SK-N-MC (cell line): Measurements from ENCODE around the gene DDX19B.
"Not testable (repeated sequence)": the region's sequence is repeated elsewhere in the genome, so short reads cannot be mapped to it uniquely, and the experiment has no call there.

Experiments used
- DNase-seq: peaks from one replicate; pipeline ENCODE4 v3.0.0-alpha.2; 2011; ENCODE audit warnings: low read depth, low spot score
- H3K27ac ChIP-seq: fragments of 200-600 bp; sonication (generic); 2 replicates; pipeline ENCODE4 v1.5.1; 2016; ENCODE audit warnings: mixed run types
- H3K36me3 ChIP-seq: fragments of 200-600 bp; sonication (generic); 2 replicates; pipeline ENCODE4 v1.6.1; 2017; ENCODE audit warnings: antibody characterized with exemption, low read length, mixed read lengths; ENCODE audit not compliant: insufficient read depth
- H3K4me3 ChIP-seq: fragments of 200-600 bp; sonication (generic); 2 replicates; pipeline ENCODE4 v1.5.1; 2016
- H3K9ac ChIP-seq: fragments of 200-600 bp; sonication (generic); 2 replicates; pipeline ENCODE4 v1.8.0; 2017; ENCODE audit warnings: mixed run types, mixed read lengths; ENCODE audit not compliant: insufficient read length
- H3K9me3 ChIP-seq: fragments of 200-600 bp; sonication (generic); 2 replicates; pipeline ENCODE4 v1.6.1; 2017; ENCODE audit warnings: low read depth, mild to moderate bottlenecking, antibody characterized with exemption, low read length, moderate library complexity, mixed read lengths
- EZH2 ChIP-seq: fragments of 200-600 bp; sonication (generic); IDR thresholded peaks from one replicate; pipeline ENCODE4 v1.6.1; 2017; ENCODE audit warnings: antibody characterized with exemption
- FOXP2 ChIP-seq: optimal IDR thresholded peaks from 2 replicates; pipeline ENCODE3; 2011; ENCODE audit warnings: mild to moderate bottlenecking, moderate library complexity; ENCODE audit not compliant: insufficient read depth; ENCODE audit errors: extremely low read length, control extremely low read depth
- POLR2AphosphoS5 ChIP-seq: IDR thresholded peaks from 2 replicates; pipeline ENCODE4 v1.6.1; 2012; ENCODE audit warnings: mild to moderate bottlenecking, low read depth, low read length, borderline replicate concordance

The DDX19B gene

GRCh38 chr16:70269471-70269870 lies 29.5 kb upstream of the DDX19B start:
- TF ChIP-seq FOXP2 (no peak), POLR2AphosphoS5 (no peak), EZH2 (no peak)
- Histone ChIP-seq H3K9ac (no peak overlapping the region), H3K36me3 (peaks cover 78% of the 10 kb centered on the region), H3K27ac (no peak overlapping the region), H3K4me3 (no peak overlapping the region), H3K9me3 (no peaks in the 10 kb centered on the region)
- no peak for DNase-seq

GRCh38 chr16:70270176-70270575 lies 28.8 kb upstream of the DDX19B start:
- DNase-seq, result no peak
- Histone ChIP-seq H3K9me3 (no peaks in the 10 kb centered on the region), H3K9ac (no peak overlapping the region), H3K27ac (no peak overlapping the region), H3K36me3 (peaks cover 75% of the 10 kb centered on the region), H3K4me3 (no peak overlapping the region)
- TF ChIP-seq POLR2AphosphoS5, result no peak

GRCh38 chr16:70271696-70272095 lies 27.3 kb upstream of the DDX19B start:
- H3K9me3 ChIP-seq, result no peaks in the 10 kb centered on the region
- no peak overlapping the region for H3K4me3 ChIP-seq
- DNase-seq, result no peak
- peaks cover 71% of the 10 kb centered on the region for H3K36me3 ChIP-seq
- H3K9ac ChIP-seq, result no peak overlapping the region
- H3K27ac ChIP-seq, result no peak overlapping the region
- TF ChIP-seq POLR2AphosphoS5, result no peak
- no peak for TF ChIP-seq EZH2
- no peak for TF ChIP-seq FOXP2

- H3K9ac ChIP-seq, result no peak overlapping the region
- DNase-seq, result no peak
- TF ChIP-seq POLR2AphosphoS5 (no peak), EZH2 (no peak), FOXP2 (no peak)
- H3K36me3 ChIP-seq, result peaks cover 66% of the 10 kb centered on the region
- H3K9me3 ChIP-seq, result no peaks in the 10 kb centered on the region
- H3K27ac ChIP-seq, result no peak overlapping the region
- H3K4me3 ChIP-seq, result no peak overlapping the region
These were observed 22.6 kb upstream of the DDX19B start for GRCh38 chr16:70276392-70276791.

GRCh38 chr16:70287304-70287971 lies 11.5 kb upstream of the DDX19B start:
- H3K9ac ChIP-seq, result peak overlapping the region; percentile 32
- not testable (repeated sequence) for H3K9me3 ChIP-seq, H3K27ac ChIP-seq, DNase-seq
- H3K36me3 ChIP-seq, result peaks cover 30% of the 10 kb centered on the region; the same call in 1 of the 2 replicates
- peak overlapping the region; percentile 88 for H3K4me3 ChIP-seq

- peak; percentile 83 for TF ChIP-seq POLR2AphosphoS5
- peak; percentile 30 for TF ChIP-seq FOXP2
- no peak for TF ChIP-seq EZH2
- peaks cover 15% of the 10 kb centered on the region; the same call in 1 of the 2 replicates for H3K36me3 ChIP-seq
- H3K9me3 ChIP-seq, result no peaks in the 10 kb centered on the region
- peak within 1 kb of the TSS; percentile 99 for H3K9ac ChIP-seq
- H3K4me3 ChIP-seq, result peak within 1 kb of the TSS; percentile 88
- peak; percentile 93 for DNase-seq
- peak within 1 kb of the TSS; percentile 93 for H3K27ac ChIP-seq
These were observed 9.5 kb upstream of the DDX19B start, which contains the start of gene AARS1 for GRCh38 chr16:70289229-70290094. AARS1 (minus strand) TSS chr16:70289506; CDS start chr16:70282763, 6,743 bp downstream.

- Histone ChIP-seq H3K27ac (0 out of 2 replicates have a peak overlapping the region, but pooled peaks have one; percentile 14), H3K9ac (no peak overlapping the region), H3K9me3 (no peaks in the 10 kb centered on the region), H3K36me3 (no peaks in the 10 kb centered on the region; the same call in 1 of the 2 replicates), H3K4me3 (no peak overlapping the region)
- no peak for DNase-seq
- TF ChIP-seq FOXP2 (no peak), POLR2AphosphoS5 (no peak), EZH2 (no peak)
These were observed 8.0 kb upstream of the DDX19B start for GRCh38 chr16:70290949-70291519.

- H3K4me3 ChIP-seq, H3K9me3 ChIP-seq, H3K9ac ChIP-seq, DNase-seq, H3K36me3 ChIP-seq, H3K27ac ChIP-seq: not testable (repeated sequence)
These were observed 6.8 kb upstream of the DDX19B start for GRCh38 chr16:70292148-70292547.
